SU-DHL-6 (cell line): ENCODE results near the gene FOXQ1.

Source experiments
- H2AFZ ChIP-seq: fragments of 200-600 bp; sonication (generic); 2 replicates; pipeline ENCODE4 v1.6.1; 2014; ENCODE audit warnings: low read depth, mild to moderate bottlenecking, moderate library complexity, mixed read lengths, antibody characterized with exemption, low read length; ENCODE audit not compliant: severe bottlenecking
- H3F3A ChIP-seq: fragments of 200-600 bp; shearing (Covaris generic); 2 replicates; pipeline ENCODE4 v1.6.0; 2016; ENCODE audit warnings: antibody characterized with exemption, mild to moderate bottlenecking; ENCODE audit not compliant: insufficient read depth
- H3K27ac ChIP-seq: fragments of 200-600 bp; sonication (generic); 2 replicates; pipeline ENCODE4 v1.5.1; 2016; ENCODE audit warnings: low read depth, mild to moderate bottlenecking, low read length, moderate library complexity, mixed read lengths
- H3K27me3 ChIP-seq: fragments of 200-600 bp; sonication (generic), shearing (Covaris generic); 2 replicates; pipeline ENCODE4 v1.6.0; 2014; ENCODE audit warnings: mild to moderate bottlenecking, low read length
- H3K36me3 ChIP-seq: fragments of 200-600 bp; sonication (generic); 2 replicates; pipeline ENCODE4 v1.6.1; 2014; ENCODE audit warnings: mild to moderate bottlenecking, low read length, mixed read lengths
- H3K4me2 ChIP-seq: fragments of 300-600, 200-600 bp; shearing (Covaris generic), sonication (generic); 2 replicates; pipeline ENCODE4 v1.6.0; 2014; ENCODE audit warnings: low read length, low read depth, mild to moderate bottlenecking; ENCODE audit not compliant: poor library complexity, severe bottlenecking
- H3K4me3 ChIP-seq: fragments of 200-600 bp; sonication (generic); 2 replicates; pipeline ENCODE4 v1.5.1; 2014; ENCODE audit warnings: antibody characterized with exemption, low read length, mild to moderate bottlenecking, mixed read lengths; ENCODE audit not compliant: insufficient read depth, poor library complexity, severe bottlenecking
- H3K79me2 ChIP-seq: fragments of 200-600 bp; sonication (generic); 2 replicates; pipeline ENCODE4 v1.6.1; 2014; ENCODE audit warnings: mild to moderate bottlenecking, low read length, moderate library complexity; ENCODE audit not compliant: insufficient read depth
- H3K9ac ChIP-seq: fragments of 200-600 bp; sonication (generic); 2 replicates; pipeline ENCODE4 v1.7.0; 2014; ENCODE audit warnings: mild to moderate bottlenecking, low read length
- H3K9me2 ChIP-seq: fragments of 200-600 bp; sonication (generic); replicated peaks from 2 replicates; pipeline ENCODE4 v1.6.1; 2014; ENCODE audit warnings: low read length; ENCODE audit not compliant: insufficient read depth
- H3K9me3 ChIP-seq: fragments of 200-600 bp; sonication (generic); 2 replicates; pipeline ENCODE4 v1.6.1; 2014; ENCODE audit warnings: low read length, mixed read lengths; ENCODE audit not compliant: insufficient read depth
- H4K20me1 ChIP-seq: fragments of 200-600 bp; sonication (generic); 2 replicates; pipeline ENCODE4 v1.6.1; 2014; ENCODE audit warnings: low read depth, mild to moderate bottlenecking, antibody characterized with exemption, low read length, moderate library complexity, mixed read lengths
- CTCF ChIP-seq: fragments of 200-600 bp; sonication (generic); IDR thresholded peaks from one replicate; pipeline ENCODE4 v1.5.1; 2017; ENCODE audit warnings: antibody characterized with exemption, mild to moderate bottlenecking, low read length, moderate library complexity; ENCODE audit not compliant: insufficient read depth, poor library complexity, severe bottlenecking
- EZH2phosphoT487 ChIP-seq: fragments of 200-600 bp; sonication (generic), shearing (Covaris generic); conservative IDR thresholded peaks from 2 replicates; pipeline ENCODE4 v1.6.1; 2018; ENCODE audit warnings: mild to moderate bottlenecking, antibody characterized with exemption, low read length, moderate library complexity, mixed read lengths

FOXQ1 gene

GRCh38 chr6:1362643-1363042 lies 50.7 kb downstream of the FOXQ1 start:
- no peak overlapping the region for H3K4me2 ChIP-seq
- TF ChIP-seq CTCF = no peak
- TF ChIP-seq EZH2phosphoT487 = no peak
- H3K9me3 ChIP-seq = no peaks in the 10 kb centered on the region
- H3K4me3 ChIP-seq = no peak overlapping the region
- no peaks in the 10 kb centered on the region for H3F3A ChIP-seq
- no peaks in the 10 kb centered on the region for H3K9me2 ChIP-seq
- no peaks in the 10 kb centered on the region for H3K79me2 ChIP-seq
- H4K20me1 ChIP-seq = no peaks in the 10 kb centered on the region
- no peak overlapping the region for H3K27ac ChIP-seq
- H3K9ac ChIP-seq = no peak overlapping the region
- no peaks in the 10 kb centered on the region for H3K36me3 ChIP-seq
- no peaks in the 10 kb centered on the region for H3K27me3 ChIP-seq
- H2AFZ ChIP-seq = no peak overlapping the region

- no peaks in the 10 kb centered on the region for H3K9me2 ChIP-seq
- H4K20me1 ChIP-seq = no peaks in the 10 kb centered on the region
- H3K36me3 ChIP-seq = no peaks in the 10 kb centered on the region
- H3K4me3 ChIP-seq = no peak overlapping the region
- no peaks in the 10 kb centered on the region for H3F3A ChIP-seq
- H3K9me3 ChIP-seq = no peaks in the 10 kb centered on the region
- no peak overlapping the region for H3K4me2 ChIP-seq
- no peak overlapping the region for H3K9ac ChIP-seq
- no peaks in the 10 kb centered on the region for H3K79me2 ChIP-seq
- no peaks in the 10 kb centered on the region for H3K27me3 ChIP-seq
- H2AFZ ChIP-seq = no peak overlapping the region
- TF ChIP-seq CTCF = no peak
- no peak for TF ChIP-seq EZH2phosphoT487
- no peak overlapping the region for H3K27ac ChIP-seq
Observed at GRCh38 chr6:1363298-1363697, 51.4 kb downstream of the FOXQ1 start.

GRCh38 chr6:1363729-1364572 lies 52.1 kb downstream of the FOXQ1 start:
- TF ChIP-seq CTCF = no peak
- TF ChIP-seq EZH2phosphoT487 = no peak
- Histone ChIP-seq H3K36me3 (no peaks in the 10 kb centered on the region), H3F3A (no peaks in the 10 kb centered on the region), H2AFZ (no peak overlapping the region), H3K27me3 (no peaks in the 10 kb centered on the region), H3K9me3 (no peaks in the 10 kb centered on the region), H3K9me2 (no peaks in the 10 kb centered on the region), H3K4me2 (no peak overlapping the region), H4K20me1 (no peaks in the 10 kb centered on the region), H3K27ac (no peak overlapping the region), H3K9ac (no peak overlapping the region), H3K79me2 (no peaks in the 10 kb centered on the region), H3K4me3 (no peak overlapping the region)
